NCI-H187 treated with DMSO at 0.1 percent for 48 hours (cell line): ENCODE measurements around the gene WWC1.

Experiments
- DNase-seq: peaks from one replicate; lab custom pipeline; 2025; lab: John Stamatoyannopoulos, UW

WWC1 gene

GRCh38 chr5:168443950-168444700, 152.7 kb downstream of the WWC1 start:
- DNase-seq: no peak

DNA sequence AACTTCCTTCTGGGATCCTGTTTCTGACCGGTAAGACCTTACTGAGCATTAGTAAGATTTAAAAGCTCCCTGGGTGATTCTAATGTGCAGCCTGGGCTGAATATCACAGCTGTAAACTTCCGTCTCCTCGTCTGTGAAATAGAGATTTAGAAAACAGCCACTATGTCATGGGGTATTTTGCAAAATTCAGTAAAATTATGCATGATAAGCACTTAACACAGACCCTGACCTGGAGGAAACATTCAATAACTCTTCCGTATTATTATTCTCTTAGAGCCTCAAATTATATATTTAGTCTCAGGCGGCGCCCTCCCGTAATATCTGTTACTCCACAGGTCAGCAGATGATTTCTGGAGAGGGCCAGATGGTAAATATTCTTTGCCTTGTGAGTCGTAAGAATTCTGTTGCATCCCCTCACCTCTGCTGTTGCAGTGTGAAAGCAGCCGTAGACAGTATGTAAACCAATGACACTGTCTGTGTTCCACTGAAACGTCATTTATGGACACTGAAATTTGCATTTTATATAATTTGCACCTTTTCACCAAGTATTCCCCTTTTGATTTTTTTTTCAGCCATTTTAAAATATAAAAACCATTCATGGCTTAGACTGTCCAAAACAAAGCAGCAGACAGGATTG, 155.7 kb downstream of the WWC1 start:
- no peak for DNase-seq

- DNase-seq: no peak
Measured at GRCh38 chr5:168447808-168448207, 156.4 kb downstream of the WWC1 start.

DNA sequence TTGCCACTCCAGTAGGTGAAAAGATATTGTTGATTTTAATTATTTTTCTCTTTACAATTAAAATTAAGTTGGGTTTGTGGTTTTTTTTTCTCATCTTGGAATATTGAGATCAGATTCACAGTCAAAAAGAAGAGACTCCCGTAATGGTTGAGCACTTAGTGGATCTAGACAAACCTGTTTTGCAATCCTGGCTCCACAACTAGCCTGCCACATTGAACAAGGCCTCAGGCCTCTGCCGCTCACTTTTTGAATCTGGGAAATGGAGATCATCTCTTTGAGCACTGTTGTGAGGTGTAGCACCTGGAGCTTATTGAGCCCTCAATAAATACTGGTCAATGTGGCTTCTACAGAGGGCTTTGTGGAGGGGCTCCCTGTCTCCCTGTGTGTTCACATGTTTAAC, 157.7 kb downstream of the WWC1 start:
- DNase-seq: no peak

DNA sequence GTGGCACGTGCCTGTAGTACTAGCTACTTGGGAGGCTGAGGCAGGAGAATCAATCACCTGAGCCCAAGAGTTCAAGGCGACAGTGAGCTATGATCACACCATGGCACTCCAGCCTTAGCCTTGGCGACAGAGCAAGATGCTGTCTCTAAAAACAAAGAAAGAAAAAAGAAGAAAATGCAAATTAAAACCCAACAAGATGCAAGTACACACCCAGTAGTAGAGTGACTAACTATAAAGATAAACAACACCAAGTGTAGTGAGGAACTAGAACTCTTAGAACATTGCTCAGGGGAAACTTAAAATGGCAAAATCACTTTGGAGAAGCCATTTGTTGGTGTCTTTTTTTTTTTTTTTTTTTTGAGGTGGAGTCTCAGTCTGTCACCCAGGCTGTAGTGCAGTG, 160.1 kb downstream of the WWC1 start:
- DNase-seq: no peak

DNA sequence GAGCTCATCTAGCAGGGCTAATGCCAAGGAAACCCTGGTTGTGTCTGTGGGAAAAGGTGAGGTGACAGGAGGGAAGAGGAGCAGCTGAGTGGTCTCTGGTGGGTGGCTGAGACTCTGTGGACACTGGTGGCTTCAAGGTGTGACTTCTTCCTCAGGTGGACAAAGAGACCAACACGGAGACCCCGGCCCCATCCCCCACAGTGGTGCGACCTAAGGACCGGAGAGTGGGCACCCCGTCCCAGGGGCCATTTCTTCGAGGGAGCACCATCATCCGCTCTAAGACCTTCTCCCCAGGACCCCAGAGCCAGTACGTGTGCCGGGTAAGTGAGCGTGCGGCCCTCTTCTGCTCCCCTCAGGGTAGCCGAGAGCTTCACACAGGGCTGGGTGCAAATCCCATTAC, 163.8 kb downstream of the WWC1 start:
- DNase-seq: no peak

DNA sequence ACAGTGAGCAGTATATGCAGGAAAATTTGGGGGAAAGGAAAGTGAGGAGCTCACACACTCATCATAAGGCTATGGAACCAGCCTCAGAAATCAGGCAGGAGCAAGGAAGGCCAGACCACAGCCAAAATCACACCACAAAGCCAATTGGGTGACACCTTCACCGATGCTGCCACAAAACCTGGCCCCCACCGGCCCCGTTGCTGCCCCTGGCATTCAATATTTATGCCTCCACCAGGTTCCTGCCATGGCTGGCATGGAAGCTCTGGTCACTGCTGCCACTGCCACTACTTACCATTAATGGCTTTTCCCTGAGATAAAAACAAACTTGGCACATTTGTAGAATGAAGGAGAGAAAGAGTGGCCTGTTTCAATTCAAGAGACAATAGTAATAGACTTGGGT, 166.1 kb downstream of the WWC1 start:
- DNase-seq: no peak

GRCh38 chr5:168460606-168461005, 169.2 kb downstream of the WWC1 start:
- no peak for DNase-seq

DNA sequence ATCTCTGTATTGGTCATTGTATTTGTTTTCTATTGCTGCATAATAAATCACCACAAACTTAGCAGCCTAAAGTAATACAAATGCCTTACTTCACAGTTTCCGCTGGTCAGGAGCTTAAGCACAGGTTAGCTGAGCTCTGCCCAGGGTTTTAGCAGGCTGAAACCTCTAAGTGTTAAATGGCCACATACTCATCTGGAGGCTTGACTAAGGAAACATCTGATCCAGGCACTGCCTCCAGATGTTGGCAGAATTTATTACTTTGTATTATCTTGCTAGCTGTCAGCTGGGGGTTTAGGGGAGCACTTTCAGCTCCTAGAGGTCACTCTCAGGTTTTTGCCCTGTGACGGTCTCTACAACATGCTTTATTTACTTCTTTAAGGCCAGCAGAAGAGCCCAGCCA, 171.6 kb downstream of the WWC1 start:
- DNase-seq: no peak

- DNase-seq: no peak
Measured at GRCh38 chr5:168464214-168464613, 172.8 kb downstream of the WWC1 start.

GRCh38 chr5:168464641-168465040, 173.2 kb downstream of the WWC1 start:
- no peak for DNase-seq

DNA sequence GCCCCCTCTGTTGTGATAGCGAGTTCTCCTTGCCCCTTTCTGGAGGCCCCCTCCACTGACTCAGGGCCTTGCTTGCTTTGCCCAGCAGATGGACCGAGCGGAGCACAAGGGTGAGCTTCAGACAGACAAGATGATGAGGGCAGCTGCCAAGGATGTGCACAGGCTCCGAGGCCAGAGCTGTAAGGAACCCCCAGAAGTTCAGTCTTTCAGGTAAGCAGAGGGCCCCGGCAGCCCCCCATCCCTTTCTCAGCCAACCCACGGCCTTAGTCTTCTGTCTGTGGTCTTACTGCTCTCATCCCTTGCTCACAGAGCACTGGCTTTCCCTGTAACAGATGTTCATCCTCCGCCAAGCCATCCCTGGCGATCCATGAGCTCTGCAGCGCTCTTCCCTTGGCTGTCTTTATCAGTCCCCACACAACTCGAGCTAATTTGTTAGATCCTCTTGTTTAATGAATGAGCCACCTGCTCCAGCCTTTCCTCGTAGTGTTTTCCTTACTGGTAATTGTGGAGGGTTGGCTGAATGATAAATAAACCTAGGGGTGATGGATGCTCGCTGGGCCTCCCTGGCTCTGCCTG, 176.4 kb downstream of the WWC1 start:
- DNase-seq: no peak

DNA sequence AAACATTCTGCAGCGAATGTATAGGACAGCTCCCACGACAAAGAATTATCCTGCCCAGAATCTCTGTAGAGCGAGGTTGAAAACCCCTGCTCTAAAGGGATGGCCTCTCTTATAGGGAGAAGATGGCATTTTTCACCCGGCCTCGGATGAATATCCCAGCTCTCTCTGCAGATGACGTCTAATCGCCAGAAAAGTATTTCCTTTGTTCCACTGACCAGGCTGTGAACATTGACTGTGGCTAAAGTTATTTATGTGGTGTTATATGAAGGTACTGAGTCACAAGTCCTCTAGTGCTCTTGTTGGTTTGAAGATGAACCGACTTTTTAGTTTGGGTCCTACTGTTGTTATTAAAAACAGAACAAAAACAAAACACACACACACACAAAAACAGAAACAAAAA, 177.4 kb downstream of the WWC1 start:
- no peak for DNase-seq

GRCh38 chr5:168469816-168470215, 178.4 kb downstream of the WWC1 start:
- DNase-seq: no peak

DNA sequence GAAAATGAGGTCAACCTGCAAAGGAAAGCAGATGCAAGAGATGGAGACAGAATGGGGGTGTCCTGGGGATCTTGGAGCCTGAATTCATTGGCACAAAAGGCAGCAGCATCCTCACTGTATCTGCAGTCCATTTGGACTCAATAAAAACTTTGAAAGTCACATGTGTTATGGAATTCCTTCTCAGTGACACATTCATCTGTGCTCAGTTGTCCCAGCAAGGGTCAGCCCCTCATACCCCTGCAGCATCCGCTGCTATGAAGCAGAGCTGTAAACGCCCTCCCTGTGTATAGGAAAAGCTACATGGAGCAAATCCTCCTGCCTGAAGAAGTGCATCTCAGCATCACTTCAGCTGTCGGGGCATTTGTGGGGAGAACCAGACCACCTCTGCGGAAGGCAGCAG, 180.3 kb downstream of the WWC1 start:
- DNase-seq: no peak

- no peak for DNase-seq
Measured at GRCh38 chr5:168472329-168472728, 180.9 kb downstream of the WWC1 start.

- no peak for DNase-seq
Measured at GRCh38 chr5:168474319-168474718, 182.9 kb downstream of the WWC1 start.

DNA sequence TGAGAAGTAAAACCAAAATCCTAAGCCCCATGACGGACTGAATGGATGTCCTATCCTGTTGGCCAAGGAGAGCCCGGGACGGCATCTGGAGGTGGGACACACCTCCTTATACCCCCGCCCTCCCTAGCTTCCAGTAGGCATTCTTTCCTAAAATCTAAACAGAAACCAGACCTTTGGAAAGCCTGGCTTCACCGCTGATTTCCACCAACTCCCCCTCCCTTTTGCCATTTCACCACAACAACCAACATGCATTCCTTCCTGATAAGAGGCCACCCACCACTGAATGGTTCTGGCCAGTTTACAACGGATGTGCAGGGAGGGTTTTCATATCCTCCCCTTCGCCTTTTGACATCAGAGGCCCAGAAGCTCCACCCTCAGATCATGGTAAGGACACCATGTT, 185.6 kb downstream of the WWC1 start:
- DNase-seq: no peak

- DNase-seq: no peak
Measured at GRCh38 chr5:168479166-168479565, 187.7 kb downstream of the WWC1 start.

DNA sequence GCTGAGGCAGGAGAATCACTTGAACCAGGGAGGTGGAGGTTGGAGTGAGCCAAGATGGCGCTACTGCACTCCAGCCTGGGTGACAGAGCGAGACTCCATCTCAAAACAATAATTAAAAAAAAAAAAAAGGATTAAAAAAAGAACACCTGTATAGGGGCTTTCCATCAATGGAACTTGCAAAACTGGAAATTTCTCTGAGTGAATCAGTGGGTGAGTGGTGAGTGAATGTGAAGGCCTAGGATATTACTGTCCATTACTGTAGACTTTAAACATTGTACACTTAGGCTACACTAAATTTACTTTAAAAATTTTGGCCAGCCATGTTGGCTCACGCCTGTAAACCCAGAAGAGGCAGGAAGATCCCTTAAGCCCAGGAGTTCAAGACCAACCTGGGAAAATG, 189.2 kb downstream of the WWC1 start:
- no peak for DNase-seq

- DNase-seq: no peak
Measured at GRCh38 chr5:168481330-168481788, 189.9 kb downstream of the WWC1 start.

GRCh38 chr5:168482361-168482760, 190.9 kb downstream of the WWC1 start:
- no peak for DNase-seq

DNA sequence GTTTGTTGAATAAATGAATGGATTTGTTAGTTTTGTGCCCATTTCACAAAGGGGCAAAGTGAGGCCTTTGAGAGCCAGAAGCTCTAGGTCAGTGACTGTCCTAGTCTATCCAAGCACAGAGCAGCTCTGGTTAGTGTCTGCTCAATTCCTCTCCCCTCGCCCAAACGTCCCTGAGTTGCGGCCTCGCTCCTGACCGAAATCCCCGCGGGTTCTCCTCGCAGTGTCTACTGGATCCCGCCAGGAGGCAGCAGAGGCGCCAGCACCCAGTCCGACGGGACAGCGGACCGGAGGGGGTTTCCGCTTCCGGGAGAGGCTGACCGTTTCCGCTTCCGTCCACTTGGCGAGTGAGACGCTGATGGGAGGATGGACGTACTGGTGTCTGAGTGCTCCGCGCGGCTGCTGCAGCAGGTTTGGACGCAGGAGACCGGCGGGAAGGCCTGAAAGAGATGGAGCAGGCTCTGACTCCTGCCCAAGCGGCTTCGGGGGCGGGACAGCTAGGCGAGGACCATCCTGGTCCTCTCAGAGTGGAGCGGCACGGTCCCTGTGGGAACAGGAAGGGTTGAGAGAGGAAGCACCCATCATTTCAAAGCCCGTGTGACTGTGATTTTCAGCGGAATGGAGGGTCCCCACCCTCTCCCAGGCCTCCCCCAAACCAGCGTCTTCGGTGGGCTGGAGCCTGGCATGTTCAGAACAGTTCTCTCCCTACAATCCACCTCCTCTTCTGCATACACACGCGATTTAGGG, 194.9 kb downstream of the WWC1 start, which contains the start of gene RARS1:
TSS of gene RARS1 (plus strand) at position 336 of the 744 bp plus-strand sequence. CDS start at position 364, 28 bp downstream.
- peak; percentile 42 for DNase-seq
